Stimulated activated CD8-positive, alpha-beta memory T cell treated with anti-CD3 and anti-CD28 coated beads, Interleukin-2, amount 100 ng/mL, for 48 hours (primary cell): Measurements from ENCODE around the gene TEDC2.

Experiments used
- DNase-seq, 2 donors: peaks; one replicate each; pipeline ENCODE4 v3.0.0-alpha.2; 2020; ENCODE audit warnings: low read depth in 2 of 2

Gene TEDC2

DNA sequence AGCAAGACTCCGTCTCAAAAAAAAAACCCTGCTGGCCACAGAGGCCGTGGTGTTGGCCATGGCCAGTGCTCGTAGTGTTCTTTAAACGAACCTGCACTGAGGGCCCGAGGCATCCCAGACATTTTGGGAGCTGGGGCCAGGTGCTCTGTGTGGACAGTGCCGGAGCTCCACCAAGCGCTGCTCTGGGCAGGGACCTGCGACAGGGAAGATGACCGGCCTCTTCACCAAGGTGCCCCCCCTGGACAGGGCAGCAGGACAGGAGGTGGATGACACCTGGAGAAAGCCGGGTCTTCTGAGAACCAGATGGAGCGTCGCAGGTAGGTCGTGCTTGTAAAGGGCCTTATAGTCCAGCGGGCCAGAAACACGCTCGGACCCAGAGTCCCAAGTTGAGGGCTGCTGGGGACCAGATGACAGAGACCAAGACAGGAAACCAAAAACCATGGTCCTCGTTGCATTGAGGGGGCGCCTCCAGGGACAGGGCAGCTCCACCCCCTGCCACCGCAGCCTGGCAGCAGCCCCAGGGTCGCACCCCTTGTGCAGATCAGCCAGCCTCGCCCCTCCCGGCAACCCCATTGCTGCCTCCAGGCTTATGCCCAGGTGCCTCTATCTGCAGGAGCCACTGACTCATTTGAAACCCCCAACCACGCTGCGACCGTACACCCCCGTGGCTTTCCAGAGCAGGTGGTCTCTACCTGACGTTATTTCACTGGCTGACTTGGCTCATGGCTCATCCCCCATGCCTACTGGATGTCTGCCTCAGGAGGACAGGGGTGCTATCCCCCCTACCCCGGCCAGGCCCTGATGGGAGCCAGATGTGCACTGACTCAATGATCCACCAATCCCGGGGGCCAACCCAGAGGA lies 7.0 kb downstream of the TEDC2 start:
- DNase-seq, result no peak

DNA sequence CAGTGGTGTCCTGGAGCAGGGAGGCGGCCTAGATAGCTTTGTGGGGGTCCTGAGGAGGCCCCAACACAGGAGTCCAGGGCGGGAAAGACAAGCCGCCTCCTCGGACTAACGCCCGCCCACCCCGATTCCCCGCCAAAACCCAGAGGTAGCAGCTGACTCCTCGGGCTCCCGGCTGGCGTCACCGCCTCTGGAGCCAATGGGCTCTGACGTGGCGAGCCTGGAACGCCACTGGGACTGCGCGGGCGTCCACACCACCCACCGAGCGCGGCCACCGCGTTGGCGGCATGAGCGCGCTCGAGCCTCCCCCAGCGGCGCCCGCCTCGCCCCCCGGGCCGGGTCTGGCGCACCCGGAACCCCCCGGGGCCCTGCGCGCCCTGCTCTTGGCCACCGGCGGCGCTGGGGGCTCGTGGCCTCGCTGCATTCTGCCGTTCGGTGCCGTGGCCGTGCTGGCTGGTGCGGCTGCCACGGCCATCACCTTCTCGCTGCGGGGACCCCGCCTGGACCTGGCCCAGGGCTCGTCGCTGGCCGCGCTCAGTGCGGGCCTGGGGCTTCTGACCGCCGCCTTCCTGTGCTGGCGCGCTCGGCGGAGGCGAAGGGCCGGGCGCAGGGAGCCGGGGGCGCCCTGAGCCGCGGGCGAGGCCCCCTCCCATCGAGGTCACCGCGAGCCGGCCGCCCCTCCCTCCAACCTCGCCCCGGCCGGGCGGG lies 7.8 kb downstream of the TEDC2 start:
- DNase-seq, result no peak

DNA sequence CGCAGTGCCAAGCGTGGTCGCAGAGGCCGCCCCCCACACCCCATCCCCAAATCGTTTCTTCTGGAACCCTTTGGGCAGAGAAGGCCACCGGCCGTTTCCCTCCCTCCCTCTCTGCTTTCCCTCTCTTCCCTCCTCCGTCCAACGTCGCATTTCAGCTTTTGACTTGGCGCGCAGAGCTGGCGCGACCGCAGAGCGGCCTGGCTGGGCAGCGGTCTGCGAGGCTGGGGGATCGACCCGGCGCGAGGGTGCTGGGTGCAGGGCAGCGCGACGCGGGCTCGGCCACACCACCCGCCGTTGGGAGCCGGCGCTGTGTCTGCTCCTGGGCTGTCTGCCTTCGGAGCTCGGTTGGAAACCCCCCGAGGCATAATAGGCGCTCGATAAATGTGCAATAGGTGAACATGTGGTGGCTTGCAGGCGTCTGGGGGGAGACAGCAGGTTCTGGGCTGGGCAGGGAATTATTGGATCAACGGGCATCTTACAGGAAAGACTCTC lies 8.4 kb downstream of the TEDC2 start:
- no peak for DNase-seq

DNA sequence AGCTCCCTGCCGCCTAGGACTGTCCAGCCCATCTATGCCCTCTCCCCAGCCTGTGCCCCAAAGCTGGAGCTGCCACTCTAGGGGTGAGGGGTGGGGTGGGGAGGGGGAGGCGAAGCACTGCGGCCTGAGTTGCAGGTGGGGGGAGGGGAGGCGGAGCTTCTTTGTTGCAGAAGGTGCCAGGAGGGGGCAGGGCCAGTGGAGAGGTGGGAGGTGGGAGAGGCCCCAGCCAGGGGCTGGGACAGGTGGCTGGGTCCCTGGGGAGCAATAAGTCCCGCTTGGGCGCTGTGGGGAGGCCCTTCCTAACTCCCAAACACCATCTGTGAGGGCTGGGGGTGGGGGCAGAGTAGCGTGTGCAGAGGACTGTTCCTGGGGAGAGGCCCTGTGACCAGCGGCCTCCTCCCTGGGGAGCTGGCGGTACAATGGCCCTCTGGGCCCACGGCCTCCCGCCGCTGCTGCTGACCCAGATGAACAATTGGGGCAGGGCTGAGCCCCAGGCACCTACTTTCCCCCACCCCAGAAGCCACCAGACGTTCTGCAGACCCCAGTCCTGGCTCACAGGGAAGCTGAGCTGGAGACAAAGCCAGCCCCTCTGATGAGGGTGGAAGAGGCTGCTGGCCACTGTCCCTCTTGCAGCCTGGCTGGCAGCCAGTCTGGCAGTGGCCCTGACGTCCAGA lies 9.0 kb downstream of the TEDC2 start:
- no peak for DNase-seq

DNA sequence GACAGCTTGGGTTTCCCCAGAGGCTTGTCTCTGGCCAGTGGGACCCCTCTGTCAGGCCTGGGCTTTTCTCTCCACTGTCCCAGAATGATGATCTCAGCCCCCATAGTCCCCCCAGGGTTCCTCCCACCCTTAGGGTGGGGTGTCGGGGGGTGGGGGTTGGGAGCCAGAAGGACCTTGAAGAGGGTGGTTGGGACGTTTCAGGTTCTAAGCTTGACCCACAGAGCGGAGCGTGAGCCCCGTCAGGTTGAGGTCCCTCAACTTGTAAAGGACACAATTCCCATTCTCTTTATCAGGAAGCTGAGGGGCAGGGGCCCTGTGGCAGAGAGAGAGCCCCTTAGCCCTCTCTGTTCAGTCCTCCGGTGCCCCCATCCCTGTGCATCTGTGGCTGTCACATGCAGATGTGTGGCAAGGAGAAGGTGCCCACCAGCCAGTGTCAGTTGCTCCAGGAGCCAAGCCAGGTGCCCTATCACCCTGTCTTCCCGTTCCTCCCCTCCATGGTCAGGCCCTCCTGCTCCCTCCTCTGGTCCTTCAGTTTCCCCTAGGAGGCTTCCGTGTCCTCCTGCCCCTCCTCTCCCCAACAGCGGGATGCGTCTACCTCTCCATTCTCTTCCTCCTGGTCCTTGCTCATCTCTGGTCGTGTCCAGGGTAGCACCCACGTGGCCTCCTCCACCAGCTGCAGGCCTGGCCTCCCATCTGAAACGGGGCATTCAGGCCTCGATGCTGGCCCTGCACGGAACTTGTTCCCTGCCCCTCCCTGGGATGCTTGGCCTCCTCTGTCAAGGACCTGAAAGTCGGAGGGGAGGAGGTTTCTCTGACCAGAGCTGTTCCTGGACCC lies 9.7 kb downstream of the TEDC2 start:
- no peak for DNase-seq

DNA sequence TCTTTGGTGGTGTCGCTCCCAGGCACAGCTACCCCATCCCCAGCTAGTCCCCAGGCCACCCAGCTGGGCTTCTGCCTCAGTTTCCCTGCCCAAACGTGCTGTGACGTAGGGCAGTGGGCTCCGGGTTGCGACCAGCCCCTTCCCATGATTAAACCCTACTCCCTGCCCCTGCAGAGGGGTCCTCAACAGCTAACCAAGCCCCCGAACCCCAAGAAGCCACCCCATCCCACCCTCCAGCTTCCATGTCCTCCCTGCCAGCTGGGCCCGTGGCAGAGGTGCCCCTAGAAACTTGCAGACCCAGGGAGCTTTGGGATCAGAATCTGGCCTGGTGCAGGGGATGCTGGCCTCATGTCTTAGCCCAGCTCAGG lies 10.3 kb downstream of the TEDC2 start:
- DNase-seq, result no peak

DNA sequence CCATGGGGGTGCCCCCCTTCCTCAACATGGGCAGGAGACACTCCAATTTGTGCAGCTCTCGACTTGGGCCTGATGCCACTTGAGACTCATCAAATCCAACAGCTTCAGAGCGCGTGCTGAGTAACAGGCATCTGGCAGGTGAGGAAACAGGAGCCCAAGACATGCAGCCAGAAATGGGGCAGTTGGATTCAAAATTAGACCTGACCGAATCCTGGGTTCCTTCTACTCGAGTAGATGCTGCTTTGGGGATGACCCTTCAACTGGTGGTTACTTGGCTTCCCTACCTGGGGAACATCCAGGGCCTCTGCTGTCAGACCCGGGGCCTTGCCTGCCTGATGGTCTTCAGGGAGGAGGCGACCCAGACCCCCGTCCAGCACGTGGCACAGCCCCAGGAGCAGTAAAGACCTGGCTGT lies 10.7 kb downstream of the TEDC2 start:
- DNase-seq, result no peak

DNA sequence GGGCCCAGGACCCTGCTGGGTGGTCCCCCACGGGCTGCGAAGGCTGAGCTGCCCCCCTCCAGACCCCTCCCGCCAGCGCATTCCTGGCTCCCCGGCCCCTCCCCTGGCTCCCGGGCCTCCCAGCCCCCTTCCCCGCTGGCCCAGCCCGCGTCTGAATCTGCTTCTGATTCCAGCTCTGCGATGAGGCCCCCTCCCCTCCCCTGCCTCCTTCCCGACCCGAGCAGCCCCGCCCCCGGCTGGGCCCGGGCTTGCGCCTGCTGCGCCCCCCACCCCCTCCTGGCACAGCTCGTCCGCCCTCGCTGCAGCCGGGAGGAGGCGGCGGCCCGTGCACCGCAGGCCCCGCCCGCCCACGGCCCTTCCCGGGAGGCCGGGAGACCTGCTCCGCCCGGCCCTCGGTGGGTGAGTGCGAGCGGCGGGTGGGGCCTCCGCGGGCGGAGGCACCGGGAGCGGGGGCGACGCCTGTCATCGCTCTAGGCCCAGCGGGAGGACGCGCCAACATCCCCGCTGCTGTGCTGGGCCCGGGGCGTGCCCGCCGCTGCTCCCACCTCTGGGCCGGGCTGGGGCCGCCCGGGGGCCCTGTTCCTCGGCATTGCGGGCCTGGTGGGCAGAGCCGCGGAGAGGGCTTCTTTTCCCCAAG lies 11.2 kb downstream of the TEDC2 start, which contains the start of gene NTN3:
NTN3 (plus strand) TSS at position 282 of the 637 bp plus-strand sequence. CDS start 405 bp downstream, outside the sequence.
- no peak for DNase-seq

DNA sequence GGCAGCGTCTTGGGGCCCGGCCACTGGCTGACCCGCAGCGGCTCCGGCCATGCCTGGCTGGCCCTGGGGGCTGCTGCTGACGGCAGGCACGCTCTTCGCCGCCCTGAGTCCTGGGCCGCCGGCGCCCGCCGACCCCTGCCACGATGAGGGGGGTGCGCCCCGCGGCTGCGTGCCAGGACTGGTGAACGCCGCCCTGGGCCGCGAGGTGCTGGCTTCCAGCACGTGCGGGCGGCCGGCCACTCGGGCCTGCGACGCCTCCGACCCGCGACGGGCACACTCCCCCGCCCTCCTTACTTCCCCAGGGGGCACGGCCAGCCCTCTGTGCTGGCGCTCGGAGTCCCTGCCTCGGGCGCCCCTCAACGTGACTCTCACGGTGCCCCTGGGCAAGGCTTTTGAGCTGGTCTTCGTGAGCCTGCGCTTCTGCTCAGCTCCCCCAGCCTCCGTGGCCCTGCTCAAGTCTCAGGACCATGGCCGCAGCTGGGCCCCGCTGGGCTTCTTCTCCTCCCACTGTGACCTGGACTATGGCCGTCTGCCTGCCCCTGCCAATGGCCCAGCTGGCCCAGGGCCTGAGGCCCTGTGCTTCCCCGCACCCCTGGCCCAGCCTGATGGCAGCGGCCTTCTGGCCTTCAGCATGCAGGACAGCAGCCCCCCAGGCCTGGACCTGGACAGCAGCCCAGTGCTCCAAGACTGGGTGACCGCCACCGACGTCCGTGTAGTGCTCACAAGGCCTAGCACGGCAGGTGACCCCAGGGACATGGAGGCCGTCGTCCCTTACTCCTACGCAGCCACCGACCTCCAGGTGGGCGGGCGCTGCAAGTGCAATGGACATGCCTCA lies 12.0 kb downstream of the TEDC2 start:
- no peak for DNase-seq

DNA sequence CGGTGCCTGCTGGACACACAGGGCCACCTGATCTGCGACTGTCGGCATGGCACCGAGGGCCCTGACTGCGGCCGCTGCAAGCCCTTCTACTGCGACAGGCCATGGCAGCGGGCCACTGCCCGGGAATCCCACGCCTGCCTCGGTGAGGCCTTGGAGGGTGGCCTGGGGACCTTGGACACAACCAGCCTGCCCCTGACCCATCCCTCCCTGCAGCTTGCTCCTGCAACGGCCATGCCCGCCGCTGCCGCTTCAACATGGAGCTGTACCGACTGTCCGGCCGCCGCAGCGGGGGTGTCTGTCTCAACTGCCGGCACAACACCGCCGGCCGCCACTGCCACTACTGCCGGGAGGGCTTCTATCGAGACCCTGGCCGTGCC lies 12.6 kb downstream of the TEDC2 start:
- DNase-seq, result no peak

DNA sequence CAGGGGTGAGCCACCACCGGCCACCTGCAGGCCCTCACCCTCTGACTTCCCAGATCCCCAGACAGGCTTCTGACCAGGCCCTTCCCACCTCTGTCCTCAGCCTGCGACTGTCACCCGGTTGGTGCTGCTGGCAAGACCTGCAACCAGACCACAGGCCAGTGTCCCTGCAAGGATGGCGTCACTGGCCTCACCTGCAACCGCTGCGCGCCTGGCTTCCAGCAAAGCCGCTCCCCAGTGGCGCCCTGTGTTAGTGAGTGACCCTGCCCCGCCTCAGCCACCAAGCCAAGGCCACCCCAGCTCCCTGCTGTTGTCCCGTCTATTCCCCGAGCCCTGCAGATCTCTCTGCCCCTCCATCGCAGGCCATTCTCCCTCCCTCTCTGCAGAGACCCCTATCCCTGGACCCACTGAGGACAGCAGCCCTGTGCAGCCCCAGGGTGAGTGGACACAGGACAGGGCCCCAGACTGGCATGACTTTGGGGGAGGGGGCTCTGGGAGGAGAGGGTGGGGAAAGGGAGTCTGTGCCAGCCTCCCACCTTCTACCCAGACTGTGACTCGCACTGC lies 13.1 kb downstream of the TEDC2 start:
- no peak for DNase-seq

DNA sequence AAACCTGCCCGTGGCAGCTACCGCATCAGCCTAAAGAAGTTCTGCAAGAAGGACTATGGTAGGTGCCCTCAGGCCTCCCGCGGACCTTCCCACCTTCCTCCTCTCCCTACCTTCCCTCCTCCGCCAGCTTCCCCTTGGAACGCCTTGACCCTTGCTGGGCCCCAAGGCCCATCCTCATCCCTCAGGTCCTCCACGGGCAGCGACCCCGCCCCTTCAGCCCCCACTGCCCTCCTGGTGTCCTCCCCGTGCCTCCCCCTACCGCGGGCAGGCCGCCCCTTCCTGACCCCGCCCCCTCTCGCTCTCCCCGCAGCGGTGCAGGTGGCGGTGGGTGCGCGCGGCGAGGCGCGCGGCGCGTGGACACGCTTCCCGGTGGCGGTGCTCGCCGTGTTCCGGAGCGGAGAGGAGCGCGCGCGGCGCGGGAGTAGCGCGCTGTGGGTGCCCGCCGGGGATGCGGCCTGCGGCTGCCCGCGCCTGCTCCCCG lies 13.6 kb downstream of the TEDC2 start:
- no peak for DNase-seq

DNA sequence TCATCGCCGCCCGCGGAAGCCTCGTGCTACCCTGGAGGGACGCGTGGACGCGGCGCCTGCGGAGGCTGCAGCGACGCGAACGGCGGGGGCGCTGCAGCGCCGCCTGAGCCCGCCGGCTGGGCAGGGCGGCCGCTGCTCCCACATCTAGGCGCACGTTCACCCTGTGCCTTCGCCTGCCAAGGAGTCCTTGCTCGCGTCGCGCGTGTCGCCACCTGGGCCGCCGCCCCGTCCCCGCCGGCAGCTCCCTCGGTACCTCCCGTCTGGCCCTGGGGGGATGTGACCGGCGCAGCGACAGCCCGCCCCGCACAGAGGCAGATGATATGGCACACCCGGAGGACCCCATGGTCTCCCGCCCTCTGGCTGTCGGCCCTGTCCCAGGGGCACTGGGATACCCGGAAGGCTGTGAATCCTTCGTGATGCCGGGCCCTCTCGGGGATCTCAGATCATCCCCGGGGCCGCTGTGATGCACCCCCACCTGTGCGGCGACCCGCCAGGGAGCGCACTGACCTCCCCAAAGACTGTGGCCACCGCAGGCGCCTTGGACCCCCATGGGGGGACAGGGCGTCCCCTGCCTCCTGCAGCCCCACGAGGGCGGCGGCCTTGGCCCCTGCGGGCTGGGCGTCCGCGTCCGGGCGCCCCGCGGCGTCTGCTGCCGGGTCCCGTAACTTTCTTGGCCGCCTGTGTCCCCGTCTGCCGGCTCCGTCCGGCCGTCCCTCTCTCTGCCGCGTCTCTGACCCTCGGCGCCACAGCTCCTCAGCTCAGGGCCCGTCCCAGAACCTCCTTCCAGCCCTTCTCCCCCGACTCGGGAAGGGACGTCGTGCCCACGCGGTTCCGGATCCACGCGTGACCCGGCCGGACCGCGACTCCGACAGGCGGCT lies 14.3 kb downstream of the TEDC2 start:
- no peak for DNase-seq

DNA sequence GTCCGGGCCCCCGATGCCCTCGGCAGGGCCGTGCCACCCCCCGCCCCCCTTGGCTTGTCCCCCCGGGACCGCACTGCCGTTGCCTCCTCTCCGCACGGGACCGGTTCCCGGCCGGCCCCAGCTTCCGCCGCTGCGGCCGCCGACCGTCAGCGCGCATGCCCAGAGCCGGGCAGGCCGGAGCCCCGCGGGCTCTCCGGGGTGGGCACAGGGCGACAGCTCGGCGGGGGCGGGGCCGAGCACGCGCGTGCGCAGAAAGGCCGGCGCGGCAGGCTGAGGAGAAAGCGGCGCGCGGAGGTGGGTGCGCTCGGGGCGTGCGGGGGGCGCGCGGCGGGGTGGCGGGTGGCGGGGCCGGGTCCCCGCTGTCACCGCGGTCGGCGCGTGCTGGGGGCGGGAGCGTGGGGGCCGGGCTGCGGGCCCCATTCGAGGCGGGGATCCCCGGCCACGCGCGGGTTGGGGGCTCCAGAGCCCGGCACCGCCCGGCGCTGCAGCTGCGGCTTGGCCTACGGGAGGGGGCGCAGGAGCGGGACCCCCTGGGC lies 15.0 kb downstream of the TEDC2 start, which contains the start of gene TBC1D24:
TBC1D24 (plus strand) TSS at position 251 of the 536 bp plus-strand sequence. CDS start 21,022 bp downstream, outside the sequence.
- peak; percentile 81 to 85 for DNase-seq

DNA sequence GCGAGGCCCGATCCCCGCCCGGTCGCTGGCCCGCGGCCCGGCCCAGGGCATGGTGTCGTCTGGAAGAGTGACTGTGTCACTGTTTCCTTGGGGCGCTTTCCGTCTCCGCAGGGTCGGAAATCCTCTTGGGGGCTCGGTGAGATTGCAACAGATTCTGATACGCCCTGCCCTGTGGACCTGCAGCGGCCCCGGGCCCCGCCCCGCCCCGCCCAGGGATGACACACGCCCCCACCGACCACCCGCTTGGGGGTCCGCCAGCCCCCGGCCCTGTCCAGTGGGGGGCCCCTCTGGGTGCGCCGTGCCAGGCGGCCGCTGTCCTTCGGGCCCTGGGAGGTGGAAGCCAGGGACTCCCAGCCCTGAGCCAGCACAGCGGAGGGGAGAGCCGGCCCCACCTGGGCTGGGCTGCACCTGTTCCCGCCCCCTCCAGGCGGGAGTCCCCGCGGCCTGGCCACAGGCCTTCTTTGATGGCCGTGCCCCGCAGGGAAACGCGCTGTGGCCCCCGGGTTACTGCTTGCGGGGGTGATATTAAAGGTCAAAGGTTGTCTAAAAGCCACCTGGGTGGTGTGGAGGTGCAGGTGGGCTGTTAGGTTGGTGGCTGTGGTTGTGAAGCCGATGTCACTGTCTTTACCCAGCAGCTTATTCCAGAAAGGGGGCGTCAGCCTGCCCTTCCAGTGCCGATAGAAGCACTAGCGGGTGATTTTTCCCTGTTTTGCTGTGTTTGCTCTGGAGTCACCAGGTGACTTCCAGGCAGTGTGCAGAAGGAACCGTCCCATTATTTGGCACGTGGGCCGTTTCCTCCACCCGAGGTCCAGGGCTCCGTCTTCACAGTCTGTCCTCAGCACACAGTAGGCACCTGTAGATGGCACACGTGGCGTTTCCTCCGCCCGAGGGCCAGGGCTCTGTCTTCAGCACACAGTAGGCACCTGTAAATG lies 15.8 kb downstream of the TEDC2 start:
- DNase-seq, result no peak

DNA sequence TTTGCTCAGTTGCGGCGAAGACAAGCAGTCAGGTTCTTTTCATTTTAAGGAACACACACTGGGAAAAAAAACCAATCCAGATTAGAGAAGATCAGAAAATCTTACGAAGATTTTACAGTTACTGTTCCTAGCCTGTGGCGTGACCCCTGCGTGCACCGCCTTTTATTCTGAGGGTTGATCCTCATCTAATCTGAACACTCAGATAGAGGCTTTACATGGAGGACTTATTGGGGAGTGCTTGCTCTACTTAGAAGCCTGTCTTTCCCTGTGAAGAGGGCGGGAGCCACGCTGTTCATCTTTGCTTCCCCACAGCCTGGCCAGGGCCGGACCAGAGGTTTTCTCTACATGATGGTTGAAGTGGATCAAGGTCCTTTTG lies 16.4 kb downstream of the TEDC2 start:
- DNase-seq, result no peak

DNA sequence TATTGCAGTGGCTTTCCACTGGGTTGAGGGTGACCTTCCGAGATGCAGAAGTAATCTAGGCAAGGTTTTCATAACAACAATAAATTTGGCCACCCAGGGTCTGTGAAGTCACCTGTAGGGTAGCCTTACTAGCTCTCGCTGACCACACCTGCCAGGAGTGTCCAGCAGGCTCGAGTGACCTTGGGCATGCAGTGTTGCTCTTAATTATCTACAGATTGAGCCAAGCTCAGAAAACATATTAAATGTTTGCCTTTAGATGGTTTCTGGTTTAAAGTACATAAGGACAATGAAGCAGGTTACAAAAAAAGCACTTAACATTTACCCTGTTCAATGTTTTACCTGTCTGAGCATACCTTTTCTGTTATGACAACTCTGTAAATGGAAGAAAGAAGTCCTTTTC lies 16.8 kb downstream of the TEDC2 start:
- DNase-seq, result no peak
